Stimulated activated CD8-positive, alpha-beta memory T cell treated with anti-CD3 and anti-CD28 coated beads, Interleukin-15, amount 100 ng/mL, for 24 hours (primary cell): Measurements from ENCODE around the gene SLC22A16.

Experiments used
- DNase-seq: peaks from one replicate; pipeline ENCODE4 v3.0.0-alpha.2; 2020; ENCODE audit warnings: low read depth

Gene SLC22A16

GRCh38 chr6:110446405-110446804 lies 30.0 kb downstream of the SLC22A16 start:
- DNase-seq, result no peak

DNA sequence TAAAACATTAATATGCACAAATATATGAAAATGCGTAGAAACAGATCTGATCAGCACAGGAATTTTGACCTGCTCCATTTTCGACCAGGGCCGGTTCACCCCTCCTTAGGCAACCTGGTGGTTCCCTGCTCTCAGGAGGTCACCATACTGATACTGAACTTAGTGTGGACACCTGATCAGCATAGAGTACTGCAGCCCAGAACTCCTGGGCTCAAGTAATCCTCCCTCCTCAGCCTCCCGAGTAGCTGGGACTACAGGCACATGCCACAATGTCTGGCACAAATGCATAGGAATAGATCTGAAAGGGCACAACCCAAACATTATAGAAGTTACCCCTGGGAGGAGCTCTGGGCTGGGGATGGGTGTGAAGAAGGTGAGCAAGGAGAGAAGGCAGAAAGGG lies 36.4 kb downstream of the SLC22A16 start:
- no peak for DNase-seq

DNA sequence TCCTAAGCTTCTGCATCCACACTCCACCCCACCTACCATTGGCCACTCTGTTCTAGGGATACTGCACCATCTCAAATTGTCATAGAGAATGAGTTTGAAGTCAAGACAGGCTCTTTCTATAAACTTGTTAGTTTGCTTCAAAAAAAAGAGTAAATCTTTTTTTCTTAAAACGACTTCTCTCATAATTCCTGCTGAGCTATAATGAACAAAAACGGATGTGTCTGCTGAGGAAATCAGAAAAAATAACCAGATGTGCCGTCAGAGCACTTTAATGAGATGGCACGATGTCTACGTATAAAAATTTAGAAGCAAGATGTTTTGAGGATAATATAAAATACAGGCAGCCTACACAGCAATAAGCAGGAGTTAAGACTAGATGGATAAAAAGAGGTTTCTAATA lies 37.1 kb downstream of the SLC22A16 start:
- no peak for DNase-seq

- no peak for DNase-seq
These were observed 41.3 kb downstream of the SLC22A16 start for GRCh38 chr6:110434961-110435602.

DNA sequence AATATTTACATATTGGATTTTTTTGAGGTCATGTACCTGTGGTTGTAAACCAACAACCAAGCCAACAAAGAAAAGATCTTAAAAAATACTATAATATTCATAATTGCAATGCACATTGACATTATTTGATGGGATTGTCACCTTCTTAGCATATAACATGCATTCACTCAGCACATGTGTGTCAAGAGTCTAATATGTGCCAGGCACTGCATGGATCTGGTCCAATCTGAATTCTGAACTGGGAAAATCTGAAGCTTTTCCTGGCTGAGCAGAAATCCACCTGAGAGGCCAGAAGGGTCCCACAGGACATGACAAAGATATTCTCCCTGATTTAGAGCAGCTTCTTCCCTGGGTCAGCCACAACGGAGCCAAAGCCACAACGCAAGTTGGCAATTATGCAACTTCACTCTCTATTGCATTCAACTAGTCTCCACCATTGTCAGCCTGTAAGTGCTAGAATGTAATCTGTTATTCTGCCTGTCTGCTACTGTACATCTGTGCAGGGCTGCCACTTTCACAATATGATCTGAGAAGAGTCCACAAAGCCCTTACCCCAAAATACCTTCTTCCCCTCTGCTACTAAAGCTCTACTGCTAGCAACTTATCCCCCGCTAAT lies 44.0 kb downstream of the SLC22A16 start:
- DNase-seq, result no peak

- DNase-seq, result no peak
These were observed 45.7 kb downstream of the SLC22A16 start for GRCh38 chr6:110430741-110431140.

GRCh38 chr6:110430236-110430635 lies 46.2 kb downstream of the SLC22A16 start:
- DNase-seq, result no peak

GRCh38 chr6:110428153-110428552 lies 48.3 kb downstream of the SLC22A16 start:
- DNase-seq, result no peak

- no peak for DNase-seq
These were observed 50.6 kb downstream of the SLC22A16 start for GRCh38 chr6:110425816-110426215.

DNA sequence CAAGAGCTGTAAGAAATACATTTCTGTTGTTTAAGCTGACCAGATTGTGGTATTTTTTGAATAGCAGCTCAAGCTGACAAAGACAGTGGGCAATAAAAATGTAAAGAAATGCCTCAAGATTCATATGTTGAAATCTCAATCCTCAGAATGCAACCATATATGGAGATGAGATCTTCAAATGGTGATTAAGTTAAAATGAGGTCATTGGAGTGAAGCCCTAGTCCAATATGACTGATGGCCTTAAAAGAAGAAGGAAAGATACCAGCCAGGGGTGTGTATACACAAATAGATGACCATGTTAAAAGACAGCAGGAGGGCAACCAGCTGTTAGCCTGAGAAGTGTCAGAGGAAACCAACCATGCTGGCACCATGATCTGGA lies 54.0 kb downstream of the SLC22A16 start:
- no peak for DNase-seq

- no peak for DNase-seq
These were observed 54.5 kb downstream of the SLC22A16 start for GRCh38 chr6:110421749-110422443.

DNA sequence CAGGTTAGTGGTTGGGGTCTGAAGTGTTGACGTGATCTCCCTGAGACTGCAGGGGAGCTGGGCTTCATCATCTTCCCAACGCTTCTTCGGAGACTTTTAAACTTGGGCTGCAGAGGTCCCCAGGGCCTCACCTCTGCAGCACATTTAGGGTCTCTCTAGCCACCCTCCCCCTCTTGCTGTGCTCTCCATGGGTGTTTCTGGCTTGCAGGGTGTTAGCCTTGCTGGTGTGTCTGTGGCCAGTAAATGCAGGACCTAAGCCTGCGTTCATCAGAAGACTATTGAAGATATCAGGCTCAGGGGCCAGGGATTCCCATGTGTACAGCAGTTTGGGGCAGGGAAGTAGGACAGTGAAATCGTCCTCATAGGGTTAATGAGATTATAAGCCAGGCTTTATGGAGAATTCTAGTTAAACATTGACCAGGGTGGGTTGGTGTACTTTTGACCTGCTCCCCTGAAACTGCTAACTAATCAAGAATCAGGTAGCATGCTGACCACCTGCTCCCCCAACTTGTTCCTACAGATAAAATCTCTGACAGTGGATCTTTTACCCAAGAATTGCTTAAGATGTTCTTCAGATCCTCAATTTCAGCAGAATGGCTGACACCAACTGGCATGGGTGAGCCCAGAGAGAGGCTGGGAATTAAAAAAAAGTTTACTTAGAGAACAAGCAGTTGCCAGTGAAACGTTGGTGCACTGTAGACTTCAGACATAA lies 57.2 kb downstream of the SLC22A16 start:
- no peak for DNase-seq

GRCh38 chr6:110418594-110418993 lies 57.8 kb downstream of the SLC22A16 start:
- DNase-seq, result no peak

DNA sequence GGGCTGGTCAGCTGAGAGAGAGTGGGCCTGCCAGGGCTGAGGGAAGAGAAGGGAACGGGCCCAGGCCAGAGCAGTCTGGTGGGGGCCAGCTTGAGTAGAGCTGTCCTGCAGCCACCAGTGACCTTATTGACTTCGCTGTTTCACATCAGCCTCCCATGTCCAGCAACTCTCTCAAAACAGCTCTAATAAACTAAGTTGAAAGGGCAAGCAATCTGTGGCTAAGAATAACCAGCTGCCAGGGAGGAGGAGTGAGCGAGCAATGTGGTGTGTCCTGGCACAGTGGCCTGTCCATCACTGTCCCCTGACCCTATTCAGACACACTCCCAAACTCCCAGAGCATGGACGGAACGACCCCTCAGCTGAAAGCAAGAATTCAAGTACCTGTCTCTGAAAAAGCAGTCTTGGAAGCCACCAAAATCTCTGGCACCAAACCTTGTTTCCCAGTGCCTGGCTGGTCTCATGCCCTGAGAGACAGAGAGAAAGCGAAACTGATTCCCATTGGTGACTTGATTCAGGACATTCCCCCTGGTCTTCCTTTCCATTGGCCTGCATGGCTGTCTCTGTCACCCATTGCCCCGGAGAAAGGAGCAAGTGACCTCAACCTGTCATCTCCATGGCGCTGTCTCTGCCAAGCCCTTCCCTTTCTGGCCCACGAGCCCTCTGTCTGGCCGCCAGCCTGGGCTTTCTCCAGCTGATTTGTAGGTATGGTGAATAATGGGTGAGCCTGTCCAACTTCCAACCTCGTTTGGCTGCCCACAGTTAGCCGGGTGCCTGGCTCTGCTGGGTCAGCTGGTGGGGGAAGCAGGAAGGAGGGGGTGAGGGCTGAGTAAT lies 61.1 kb downstream of the SLC22A16 start, which contains the start of gene DDO:
Gene DDO, minus strand, starts transcription at position 490 of the 831 bp plus-strand sequence. CDS start 2,113 bp downstream, outside the sequence.
- DNase-seq, result no peak

- DNase-seq, result no peak
These were observed 61.7 kb downstream of the SLC22A16 start for GRCh38 chr6:110414669-110415068.

GRCh38 chr6:110412360-110412759 lies 64.1 kb downstream of the SLC22A16 start:
- DNase-seq, result no peak

DNA sequence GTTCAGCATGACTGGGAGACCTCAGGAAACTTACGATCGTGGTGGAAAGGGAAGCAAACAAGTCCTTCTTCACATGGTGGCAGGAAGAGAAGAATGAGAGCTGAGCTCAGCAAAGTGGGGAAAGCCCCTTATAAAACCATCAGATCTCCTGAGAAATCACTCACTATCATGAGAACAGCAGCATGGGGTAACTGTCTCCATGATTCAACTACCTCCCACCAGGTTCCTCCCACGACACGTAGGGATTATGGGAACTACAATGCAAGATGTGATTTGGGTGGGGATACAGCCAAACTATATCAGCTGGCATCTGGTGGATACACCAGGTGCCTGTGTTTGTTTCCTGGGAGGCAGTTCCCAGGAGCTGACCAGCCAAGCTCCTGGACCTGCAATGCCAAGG lies 65.9 kb downstream of the SLC22A16 start:
- no peak for DNase-seq

GRCh38 chr6:110409794-110410193 lies 66.6 kb downstream of the SLC22A16 start:
- DNase-seq, result no peak

GRCh38 chr6:110408901-110409300 lies 67.5 kb downstream of the SLC22A16 start:
- no peak for DNase-seq

- DNase-seq, result no peak
These were observed 71.8 kb downstream of the SLC22A16 start for GRCh38 chr6:110404607-110405006.

DNA sequence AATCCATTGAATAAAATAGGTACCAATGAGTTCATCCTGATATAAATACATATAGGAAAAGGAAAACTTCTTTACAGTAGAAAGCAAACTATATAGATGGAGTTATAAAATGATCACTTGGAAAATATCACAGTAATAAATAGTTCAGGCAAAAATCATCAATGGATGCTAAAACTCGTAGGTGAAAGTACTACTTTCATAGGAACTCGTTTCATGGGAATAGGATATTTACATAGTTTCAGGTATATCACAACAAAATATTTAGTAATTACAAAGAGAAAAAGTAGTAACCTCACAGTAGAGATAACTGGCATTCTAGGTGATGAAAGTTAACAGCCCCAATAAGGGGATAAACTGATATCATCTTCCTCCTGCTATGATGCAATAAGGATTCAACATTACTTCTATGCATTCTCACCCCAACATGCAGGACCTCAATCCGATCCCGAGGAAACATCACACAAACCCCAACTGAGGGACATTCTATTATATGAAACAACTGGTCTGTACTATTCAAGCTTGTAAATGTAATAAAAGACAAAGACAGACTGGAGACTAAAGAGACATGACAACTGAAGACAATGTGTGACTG lies 74.7 kb downstream of the SLC22A16 start:
- no peak for DNase-seq
